Adrenal gland (tissue), 12 donors: Measurements from ENCODE around the gene CLDN25. TPM values are rescaled to one million over a fixed set of nuclear protein-coding genes. Genes with fewer than 3 reads are reported as not detected.

Experiments
- DNase-seq, 7 donors: peaks; one replicate each; pipeline ENCODE4 v3.0.0-alpha.2; 2019 to 2020
- H3K27ac ChIP-seq, 5 donors: fragments of 200-600 bp; sonication (generic) in 4 of 5; 1 replicate in 3 of 5; 2 replicates in 2 of 5; pipeline versions ENCODE4 v1.5.1 to v1.8.0; 2016 to 2020; ENCODE audit warnings: mild to moderate bottlenecking in 1 of 5
- H3K27me3 ChIP-seq: fragments of 200-600 bp; 2 replicates; pipeline ENCODE4 v1.8.0; 2021
- H3K36me3 ChIP-seq, 2 donors: fragments of 200-600 bp; replicated peaks in 1 of 2; 1 replicate in 1 of 2; 2 replicates in 1 of 2; pipeline versions ENCODE4 v1.5.1 to v1.8.0; 2018 to 2022
- H3K4me1 ChIP-seq, 2 donors: fragments of 200-600 bp; replicated peaks in 1 of 2; 1 replicate in 1 of 2; 2 replicates in 1 of 2; pipeline versions ENCODE4 v1.5.1 to v1.8.0; 2018 to 2021
- H3K4me3 ChIP-seq, 4 donors: fragments of 200-600 bp; sonication (generic) in 3 of 4; one replicate each; pipeline ENCODE4 v1.5.1; 2016 to 2018
- H3K9me3 ChIP-seq, 3 donors: fragments of 200-600 bp; sonication (generic) in 1 of 3; replicated peaks in 1 of 3; 1 replicate in 2 of 3; 2 replicates in 1 of 3; pipeline versions ENCODE4 v1.5.1 to v1.8.0; 2016 to 2021
- POLR2A ChIP-seq, 2 donors: fragments of 450-650 bp; IDR thresholded peaks; one replicate each; pipeline ENCODE4 v1.6.1; 2017; ENCODE audit warnings: antibody characterized with exemption in 2 of 2, mild to moderate bottlenecking in 2 of 2, moderate library complexity in 1 of 2
- WGBS, 4 donors: extraction: QIAGEN DNeasy Blood & Tissue Kit in 2 of 4; methylation state at CpG; one replicate each; pipeline versions ENCODE4 v1.1.5 to v1.1.7; 2013 to 2017; 5-methylcytosine and 5-hydroxymethylcytosine counted together
- intact Hi-C, 2 donors: fragments of 100-400 bp; cut with DNase I; formaldehyde crosslinking; loops; one replicate each; pipeline versions ENCODE4 v1.14.1 to v1.15.0; 2022 to 2023
- polyA plus RNA-seq, 3 donors: library from polyadenylated mRNA; stranded (reverse); fragments of 200-250 nt in 2 of 3; fragments of 350-450 nt in 1 of 3; fragmentation: Illumina TruSeq in 1 of 3; extraction: RNeasy Lipid Tissue Mini Kit (QIAGEN cat#74804) in 1 of 3; gene quantifications; one replicate each; pipeline ENCODE4 v1.2.3, GENCODE V29; 2013 to 2014
- total RNA-seq, 9 donors: library from RNA; depleted of rRNA in 4 of 9; stranded (reverse); fragments of >200 nt in 4 of 9; fragments of 120-200 nt in 1 of 9; fragmentation: NEBNext Ultra II Directional in 1 of 9; extraction: Animal tissue kit (Norgen Biotek cat#: 25700) in 1 of 9; gene quantifications; one replicate each; pipeline versions ENCODE4 v1.1.0 to v1.2.4, GENCODE V29; 2013 to 2023
- TF ChIP-seq, protein P1 (sequence below), 6 experiments: fragments of 450-650 bp in 4 of 6; fragments of 200-600 bp in 2 of 6; sonication (generic) in 1 of 6; IDR thresholded peaks; 1 replicate in 5 of 6; 2 replicates in 1 of 6; pipeline versions ENCODE4 v1.5.1 to v1.8.0; 2016 to 2021; ENCODE audit warnings: antibody characterized with exemption in 6 of 6, mild to moderate bottlenecking in 2 of 6, moderate library complexity in 1 of 6
- donor health status: healthy with polysubstance abuse.
- donor health status: Bipolar disorder and iron deficiency.
- donor health status: DM: yes; HTN: yes; CAD: no.
- donor health status: DM: no; HTN: no; CAD: no.
- donor health status: DM: no; HTN: no; CAD: no.
- donor health status: DM: yes; HTN: yes; CAD: no.

Gene CLDN25
- total and polyA plus RNA-seq, 12 donors: not detected

DNA sequence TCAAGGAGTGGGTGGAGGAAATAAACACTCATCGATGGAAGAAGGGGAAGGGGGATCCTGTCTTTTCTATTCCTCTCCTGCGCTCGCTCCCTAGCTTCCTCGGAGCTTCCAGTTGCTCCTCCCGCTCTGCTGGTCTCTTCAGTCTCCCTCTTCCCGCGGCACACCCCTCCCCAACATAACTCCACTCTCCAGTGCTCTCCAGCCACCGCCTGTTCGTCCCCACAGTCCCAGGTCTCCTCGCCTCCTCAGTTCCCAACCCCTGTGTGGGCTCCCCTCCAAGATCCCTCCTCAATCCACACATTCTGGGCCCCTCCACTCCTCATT lies 6.5 kb upstream of the CLDN25 start:
- DNase-seq: peak in 4 of 7 donors; percentile 11 to 59 (median 23)
- Histone ChIP-seq H3K4me3 (peak overlapping the region; percentile 49 to 98 (median 83)), H3K27me3 (no peaks in the 10 kb centered on the region), H3K9me3 (no peaks in the 10 kb centered on the region), H3K4me1 (peaks cover 5 to 20% of the 10 kb centered on the region in 2 donors), H3K36me3 (peaks cover 0 to 5% of the 10 kb centered on the region in 2 donors), H3K27ac (peak overlapping the region; percentile 41 to 84 (median 83))
- WGBS, 4 donors: 0 to 1% (median 1%) methylated on average over 10 of the region's 10 CpGs
- TF ChIP-seq, protein P1, sequence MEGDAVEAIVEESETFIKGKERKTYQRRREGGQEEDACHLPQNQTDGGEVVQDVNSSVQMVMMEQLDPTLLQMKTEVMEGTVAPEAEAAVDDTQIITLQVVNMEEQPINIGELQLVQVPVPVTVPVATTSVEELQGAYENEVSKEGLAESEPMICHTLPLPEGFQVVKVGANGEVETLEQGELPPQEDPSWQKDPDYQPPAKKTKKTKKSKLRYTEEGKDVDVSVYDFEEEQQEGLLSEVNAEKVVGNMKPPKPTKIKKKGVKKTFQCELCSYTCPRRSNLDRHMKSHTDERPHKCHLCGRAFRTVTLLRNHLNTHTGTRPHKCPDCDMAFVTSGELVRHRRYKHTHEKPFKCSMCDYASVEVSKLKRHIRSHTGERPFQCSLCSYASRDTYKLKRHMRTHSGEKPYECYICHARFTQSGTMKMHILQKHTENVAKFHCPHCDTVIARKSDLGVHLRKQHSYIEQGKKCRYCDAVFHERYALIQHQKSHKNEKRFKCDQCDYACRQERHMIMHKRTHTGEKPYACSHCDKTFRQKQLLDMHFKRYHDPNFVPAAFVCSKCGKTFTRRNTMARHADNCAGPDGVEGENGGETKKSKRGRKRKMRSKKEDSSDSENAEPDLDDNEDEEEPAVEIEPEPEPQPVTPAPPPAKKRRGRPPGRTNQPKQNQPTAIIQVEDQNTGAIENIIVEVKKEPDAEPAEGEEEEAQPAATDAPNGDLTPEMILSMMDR (IDR thresholded peaks at IDR 0.05): no peak
- intact Hi-C loops: no loop called here

GRCh38 chr11:113773416-113774173 lies 6.0 kb upstream of the CLDN25 start, which contains the start of gene ZW10:
ZW10 (minus strand) TSS chr11:113773692; CDS start chr11:113773666, 26 bp downstream.
- Histone ChIP-seq H3K27me3 (no peaks in the 10 kb centered on the region), H3K4me1 (peaks cover 5 to 20% of the 10 kb centered on the region in 2 donors), H3K9me3 (no peaks in the 10 kb centered on the region), H3K27ac (peak within 1 kb of the TSS; percentile 41 to 84 (median 83)), H3K4me3 (peak within 1 kb of the TSS; percentile 49 to 98 (median 83)), H3K36me3 (peaks cover 0 to 4% of the 10 kb centered on the region in 2 donors)
- 0 to 1% (median 0%) methylated on average over 21 to 46 of the region's 46 CpGs for WGBS, 4 donors
- intact Hi-C loops: no loop called here
- TF ChIP-seq POLR2A (IDR thresholded peaks at IDR 0.05): peak in 1 of 2 donors; percentile 65
- TF ChIP-seq, protein P1 (IDR thresholded peaks at IDR 0.05): peak; percentile 73 to 90 (median 83)
- peak; percentile 97 to 99 (median 98) for DNase-seq

- no peaks in the 10 kb centered on the region for H3K9me3 ChIP-seq
- TF ChIP-seq, protein P1 (IDR thresholded peaks at IDR 0.05): peak in 1 of 6 experiments; percentile 4
- TF ChIP-seq POLR2A (IDR thresholded peaks at IDR 0.05): no peak
- 0 to 2% (median 0%) methylated on average over 1 of the region's 1 CpG for WGBS, 4 donors
- DNase-seq: no peak
- peaks cover 5 to 20% of the 10 kb centered on the region in 2 donors for H3K4me1 ChIP-seq
- intact Hi-C loops: no loop called here
- peak overlapping the region in 1 of 4 donors; percentile 85 for H3K4me3 ChIP-seq
- peaks cover 0 to 4% of the 10 kb centered on the region in 2 donors for H3K36me3 ChIP-seq
- H3K27ac ChIP-seq: peak overlapping the region in 3 of 5 donors; percentile 67 to 84 (median 83)
- H3K27me3 ChIP-seq: no peaks in the 10 kb centered on the region
These were observed 5.5 kb upstream of the CLDN25 start for GRCh38 chr11:113774174-113774503.

DNA sequence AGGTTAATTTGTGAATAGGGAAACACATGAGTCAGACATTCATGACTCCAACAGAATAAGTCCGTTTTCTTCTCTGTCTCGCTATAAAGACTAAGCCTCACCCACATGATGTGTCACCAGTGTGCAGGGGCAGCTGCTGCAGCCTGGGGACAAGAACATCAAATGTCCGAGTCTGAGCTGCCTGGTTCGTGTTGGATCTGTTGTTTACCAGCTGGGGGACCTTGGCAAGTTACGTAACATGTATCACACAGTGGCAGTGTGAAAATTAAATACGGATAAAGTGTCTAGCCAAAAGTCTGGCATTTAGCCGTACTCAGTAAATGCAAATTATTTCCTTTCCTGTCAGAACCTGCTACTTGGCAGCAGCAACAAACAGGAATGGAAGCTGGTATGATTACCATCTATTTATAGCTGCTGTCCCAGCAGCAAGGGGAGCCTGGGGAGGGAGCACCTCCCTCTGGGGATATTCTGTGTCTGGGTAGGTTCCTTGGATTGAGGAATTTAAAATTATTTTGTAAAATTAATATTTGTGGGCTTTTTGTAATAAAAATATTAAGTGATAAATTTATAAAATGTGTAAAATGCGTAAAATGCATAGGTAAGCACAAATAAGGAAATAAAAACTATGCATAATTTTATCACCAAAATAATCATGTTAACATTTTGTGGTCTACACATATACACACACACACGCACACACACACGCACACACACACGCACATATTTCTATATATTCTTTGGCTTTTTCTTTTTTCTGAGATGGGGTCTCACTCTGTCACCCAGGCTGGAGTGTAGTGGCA lies 1.3 kb upstream of the CLDN25 start:
- Histone ChIP-seq H3K27me3 (no peaks in the 10 kb centered on the region), H3K4me3 (no peak overlapping the region), H3K9me3 (no peaks in the 10 kb centered on the region), H3K27ac (peak overlapping the region in 3 of 5 donors; percentile 13 to 75 (median 54)), H3K36me3 (no peaks in the 10 kb centered on the region), H3K4me1 (peaks cover 0 to 5% of the 10 kb centered on the region in 2 donors)
- intact Hi-C loops: no loop called here
- peak in 1 of 2 donors; percentile 59 for TF ChIP-seq POLR2A (IDR thresholded peaks at IDR 0.05)
- TF ChIP-seq, protein P1 (IDR thresholded peaks at IDR 0.05): no peak
- 36 to 41% (median 39%) methylated on average over 11 of the region's 11 CpGs for WGBS, 4 donors
- peak; percentile 34 to 85 (median 69) for DNase-seq
